OCI-LY3 (cell line): ENCODE measurements around the gene ABTB2.
A peak's percentile ranks its signal among the peaks of the same experiment; 100 is the strongest.

Experiments used
- H2AFZ ChIP-seq: fragments of 200-600, 300-600 bp; shearing (Covaris generic); 2 replicates; pipeline ENCODE4 v1.6.0; 2014; ENCODE audit warnings: antibody characterized with exemption, low read depth, low read length
- H3K27ac ChIP-seq: fragments of 200-600, 300-600 bp; sonication (generic); 2 replicates; pipeline ENCODE4 v1.5.1; 2014; ENCODE audit warnings: mild to moderate bottlenecking, low read length, moderate library complexity, mixed read lengths
- H3K27me3 ChIP-seq: fragments of 200-600, 300-600 bp; sonication (generic); 2 replicates; pipeline ENCODE4 v1.6.1; 2014; ENCODE audit warnings: low read depth, low read length, mixed read lengths
- H3K36me3 ChIP-seq: fragments of 200-600, 300-600 bp; sonication (generic); replicated peaks from 2 replicates; pipeline ENCODE3; 2014; ENCODE audit warnings: low read depth, low read length, mixed read lengths
- H3K4me1 ChIP-seq: fragments of 300-600, 200-600 bp; sonication (generic); 2 replicates; pipeline ENCODE4 v1.6.1; 2014; ENCODE audit warnings: low read length, mixed read lengths
- H3K4me2 ChIP-seq: fragments of 200-600, 300-600 bp; sonication (generic); 2 replicates; pipeline ENCODE4 v1.6.1; 2014; ENCODE audit warnings: low read length, mixed read lengths
- H3K4me3 ChIP-seq: fragments of 300-600, 200-600 bp; sonication (generic); 2 replicates; pipeline ENCODE4 v1.5.1; 2014; ENCODE audit warnings: antibody characterized with exemption, mild to moderate bottlenecking, low read length, moderate library complexity
- H3K79me2 ChIP-seq: fragments of 300-600, 200-600 bp; shearing (Covaris generic); 2 replicates; pipeline ENCODE4 v1.6.1; 2014; ENCODE audit warnings: mild to moderate bottlenecking, low read length, mixed read lengths
- H3K9ac ChIP-seq: fragments of 300-600, 200-600 bp; shearing (Covaris generic); 2 replicates; pipeline ENCODE4 v1.6.0; 2014; ENCODE audit warnings: mild to moderate bottlenecking, low read length, moderate library complexity
- H3K9me3 ChIP-seq: fragments of 200-600, 300-600 bp; shearing (Covaris generic); 2 replicates; pipeline ENCODE4 v1.6.1; 2014; ENCODE audit warnings: low read length, mixed read lengths; ENCODE audit not compliant: insufficient read depth
- H4K20me1 ChIP-seq: fragments of 200-600, 300-600 bp; sonication (generic); 2 replicates; pipeline ENCODE4 v1.6.1; 2016; ENCODE audit warnings: low read length, mixed read lengths; ENCODE audit not compliant: insufficient read depth
- EZH2phosphoT487 ChIP-seq: fragments of 200-600 bp; shearing (Covaris generic); IDR thresholded peaks from 2 replicates; pipeline ENCODE4 v1.6.1; 2018; ENCODE audit warnings: antibody characterized with exemption, mixed run types, low read depth
- TF ChIP-seq, protein P1 (sequence below): fragments of 200-600, 300-600 bp; sonication (generic); IDR thresholded peaks from 2 replicates; pipeline ENCODE4 v1.5.1; 2014; ENCODE audit warnings: antibody characterized with exemption, low read length, low read depth

Gene ABTB2

DNA sequence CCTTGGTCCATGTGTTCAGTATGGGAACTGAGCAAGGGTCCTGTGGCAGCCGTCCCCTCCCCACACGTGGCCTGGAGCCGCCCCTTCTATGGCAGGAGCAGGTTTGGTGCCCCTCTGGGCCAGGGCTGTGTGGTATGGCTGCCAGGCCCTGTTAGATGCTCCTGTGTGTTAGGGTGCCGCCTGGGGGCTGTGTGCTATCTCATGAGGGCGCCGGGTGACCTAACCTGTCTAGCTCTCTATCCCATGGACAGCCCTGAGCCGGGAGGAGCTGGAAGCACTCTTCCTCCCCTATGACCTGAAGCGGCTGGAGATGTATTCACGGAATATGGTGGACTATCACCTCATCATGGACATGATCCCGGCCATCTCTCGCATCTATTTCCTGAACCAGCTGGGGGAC, 217.7 kb downstream of the ABTB2 start:
- Histone ChIP-seq H2AFZ (no peak overlapping the region), H3K4me3 (no peak overlapping the region), H3K4me1 (peaks cover 37% of the 10 kb centered on the region), H3K9ac (no peak overlapping the region), H3K27me3 (no peaks in the 10 kb centered on the region), H3K79me2 (peaks cover 17% of the 10 kb centered on the region), H3K4me2 (no peak overlapping the region), H3K9me3 (no peaks in the 10 kb centered on the region), H3K36me3 (peaks cover 86% of the 10 kb centered on the region), H3K27ac (no peak overlapping the region), H4K20me1 (0 out of 2 replicates have a peak, but pooled peaks cover under 1% of the 10 kb centered on the region)
- TF ChIP-seq, protein P1, sequence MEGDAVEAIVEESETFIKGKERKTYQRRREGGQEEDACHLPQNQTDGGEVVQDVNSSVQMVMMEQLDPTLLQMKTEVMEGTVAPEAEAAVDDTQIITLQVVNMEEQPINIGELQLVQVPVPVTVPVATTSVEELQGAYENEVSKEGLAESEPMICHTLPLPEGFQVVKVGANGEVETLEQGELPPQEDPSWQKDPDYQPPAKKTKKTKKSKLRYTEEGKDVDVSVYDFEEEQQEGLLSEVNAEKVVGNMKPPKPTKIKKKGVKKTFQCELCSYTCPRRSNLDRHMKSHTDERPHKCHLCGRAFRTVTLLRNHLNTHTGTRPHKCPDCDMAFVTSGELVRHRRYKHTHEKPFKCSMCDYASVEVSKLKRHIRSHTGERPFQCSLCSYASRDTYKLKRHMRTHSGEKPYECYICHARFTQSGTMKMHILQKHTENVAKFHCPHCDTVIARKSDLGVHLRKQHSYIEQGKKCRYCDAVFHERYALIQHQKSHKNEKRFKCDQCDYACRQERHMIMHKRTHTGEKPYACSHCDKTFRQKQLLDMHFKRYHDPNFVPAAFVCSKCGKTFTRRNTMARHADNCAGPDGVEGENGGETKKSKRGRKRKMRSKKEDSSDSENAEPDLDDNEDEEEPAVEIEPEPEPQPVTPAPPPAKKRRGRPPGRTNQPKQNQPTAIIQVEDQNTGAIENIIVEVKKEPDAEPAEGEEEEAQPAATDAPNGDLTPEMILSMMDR: no peak
- TF ChIP-seq EZH2phosphoT487: no peak

DNA sequence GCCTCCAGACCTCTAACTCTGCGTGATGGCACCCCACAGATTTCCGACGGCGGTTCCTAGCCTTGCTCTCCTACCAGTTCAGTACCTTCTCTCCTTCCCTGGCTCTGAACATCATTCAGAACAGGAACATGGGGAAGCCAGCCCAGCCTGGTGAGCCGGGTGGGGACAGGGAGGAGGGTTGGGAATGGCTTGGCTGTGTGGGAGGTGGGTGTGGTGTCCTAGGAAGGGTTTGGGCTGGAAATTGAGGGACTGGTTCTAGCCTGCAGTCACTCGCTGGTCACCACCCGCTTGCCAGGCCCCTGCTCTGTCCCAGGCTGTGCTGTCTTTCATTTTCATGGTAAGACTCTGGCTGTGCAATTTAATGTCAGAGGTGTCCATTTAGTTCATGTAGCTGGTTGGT, 218.5 kb downstream of the ABTB2 start:
- Histone ChIP-seq H3K27ac (no peak overlapping the region), H3K4me1 (peaks cover 37% of the 10 kb centered on the region), H2AFZ (no peak overlapping the region), H3K4me2 (no peak overlapping the region), H4K20me1 (0 out of 2 replicates have a peak, but pooled peaks cover 2% of the 10 kb centered on the region), H3K27me3 (no peaks in the 10 kb centered on the region), H3K9me3 (no peaks in the 10 kb centered on the region), H3K4me3 (no peak overlapping the region), H3K9ac (no peak overlapping the region), H3K79me2 (peaks cover 17% of the 10 kb centered on the region), H3K36me3 (peaks cover 84% of the 10 kb centered on the region)
- TF ChIP-seq EZH2phosphoT487: no peak

DNA sequence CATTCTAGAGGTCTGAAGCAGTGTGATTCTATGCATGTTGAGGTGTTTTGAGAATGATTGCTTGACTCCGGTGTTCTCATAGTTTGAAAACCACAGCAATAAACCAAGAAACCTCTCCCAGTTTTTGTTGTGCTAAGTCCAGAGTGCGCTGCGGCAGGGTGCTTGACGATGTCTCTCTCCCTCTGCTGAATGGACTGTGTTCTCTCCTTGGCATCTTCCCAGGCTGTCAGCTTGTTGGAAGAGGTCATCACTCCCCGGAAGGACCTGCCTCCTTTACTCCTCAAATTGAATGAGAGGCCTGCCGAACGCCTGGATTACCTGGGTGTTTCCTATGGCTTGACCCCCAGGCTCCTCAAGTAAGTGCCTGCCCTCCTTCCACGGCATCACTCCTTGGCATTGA, 221.4 kb downstream of the ABTB2 start:
- Histone ChIP-seq H3K4me2 (no peak overlapping the region), H3K9ac (no peak overlapping the region), H2AFZ (no peak overlapping the region), H3K36me3 (peaks cover 83% of the 10 kb centered on the region), H3K4me3 (no peak overlapping the region), H4K20me1 (0 out of 2 replicates have a peak, but pooled peaks cover 2% of the 10 kb centered on the region), H3K4me1 (peaks cover 53% of the 10 kb centered on the region), H3K27me3 (no peaks in the 10 kb centered on the region), H3K79me2 (peaks cover 19% of the 10 kb centered on the region), H3K9me3 (no peaks in the 10 kb centered on the region), H3K27ac (peak overlapping the region; percentile 100; the same call in 1 of the 2 replicates)
- TF ChIP-seq EZH2phosphoT487: no peak
- TF ChIP-seq, protein P1: no peak

DNA sequence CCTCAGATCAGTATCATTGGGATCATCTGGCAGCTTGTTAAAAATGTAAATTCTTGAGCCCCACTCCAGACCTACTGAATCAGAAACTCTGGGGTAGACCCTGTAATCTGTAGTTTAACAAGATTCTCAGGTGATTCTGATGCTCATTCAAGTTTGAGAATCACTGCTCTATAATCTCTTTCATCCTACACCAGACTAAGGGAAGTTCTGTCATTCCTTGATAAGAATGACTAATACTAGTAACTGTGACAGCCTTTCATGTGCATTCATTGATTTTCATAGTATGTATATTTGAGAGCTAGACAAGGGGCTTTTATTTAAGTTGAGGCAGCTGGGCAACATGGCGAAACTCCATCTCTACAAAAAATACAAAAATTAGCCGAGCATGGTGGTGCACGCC, 222.4 kb downstream of the ABTB2 start:
- peak overlapping the region; percentile 61 for H3K4me3 ChIP-seq
- no peaks in the 10 kb centered on the region for H3K27me3 ChIP-seq
- H3K9ac ChIP-seq: peak overlapping the region; percentile 88
- peaks cover 19% of the 10 kb centered on the region for H3K79me2 ChIP-seq
- TF ChIP-seq, protein P1: no peak
- no peak for TF ChIP-seq EZH2phosphoT487
- H2AFZ ChIP-seq: no peak overlapping the region
- 0 out of 2 replicates have a peak, but pooled peaks cover 2% of the 10 kb centered on the region for H4K20me1 ChIP-seq
- no peaks in the 10 kb centered on the region for H3K9me3 ChIP-seq
- peaks cover 83% of the 10 kb centered on the region for H3K36me3 ChIP-seq
- peak overlapping the region; percentile 100 for H3K27ac ChIP-seq
- peak overlapping the region; percentile 88 for H3K4me2 ChIP-seq
- H3K4me1 ChIP-seq: peaks cover 63% of the 10 kb centered on the region
